K562 (cell line): ENCODE measurements around the gene DBP. TPM values are rescaled to one million over a fixed set of nuclear protein-coding genes. Genes with fewer than 3 reads are reported as not detected.

Experiments used
- C11orf30 ChIP-seq: fragments of 450-650 bp; IDR thresholded peaks from 2 replicates; pipeline ENCODE4 v1.6.1; 2016; ENCODE audit warnings: low read depth, mild to moderate bottlenecking
- NCOA4 ChIP-seq: fragments of 450-650 bp; IDR thresholded peaks from 2 replicates; pipeline ENCODE4 v1.6.1; 2018; ENCODE audit warnings: mild to moderate bottlenecking; ENCODE audit not compliant: partially characterized antibody
- SFPQ ChIP-seq: fragments of 200-400 bp; formaldehyde crosslinking; IDR thresholded peaks from 2 replicates; pipeline ENCODE4 v1.6.1; 2017; ENCODE audit warnings: mild to moderate bottlenecking, low read depth, low read length, moderate library complexity
- SMARCE1 ChIP-seq: fragments of 450-650 bp; IDR thresholded peaks from 2 replicates; pipeline ENCODE4 v1.7.1; 2016; ENCODE audit warnings: mild to moderate bottlenecking
- ZFP1 ChIP-seq: fragments of 450-650 bp; formaldehyde crosslinking; IDR thresholded peaks from 2 replicates; pipeline ENCODE4 v1.4.0; 2020; ENCODE audit warnings: mild to moderate bottlenecking, mixed read lengths
- ZFX ChIP-seq: sonication (generic); formaldehyde crosslinking; IDR thresholded peaks from 2 replicates; pipeline ENCODE4 v1.8.0; 2022; ENCODE audit warnings: mild to moderate bottlenecking, missing genetic modification reagents, moderate library complexity
- ZNF174 ChIP-seq: fragments of 250-450 bp; sonication (Bioruptor Pico); IDR thresholded peaks from 2 replicates; pipeline ENCODE4 v1.4.0; 2020; ENCODE audit warnings: mild to moderate bottlenecking
- ZNF212 ChIP-seq: fragments of 450-650 bp; formaldehyde crosslinking; IDR thresholded peaks from 2 replicates; pipeline ENCODE4 v1.4.0; 2020; ENCODE audit warnings: mild to moderate bottlenecking
- ZNF384 ChIP-seq: IDR thresholded peaks from 2 replicates; pipeline ENCODE4 v1.6.1; 2012; ENCODE audit warnings: low read depth, low read length, improper control_type of control experiment
- ZNF408 ChIP-seq: fragments of 250-450 bp; sonication (Bioruptor Pico); IDR thresholded peaks from 2 replicates; pipeline ENCODE4 v1.4.0; 2020; ENCODE audit warnings: low read depth, mild to moderate bottlenecking, moderate library complexity
- ZNF41 ChIP-seq: fragments of 250-450 bp; sonication (Bioruptor Pico); conservative IDR thresholded peaks from 2 replicates; pipeline ENCODE4 v1.4.0; 2020; ENCODE audit warnings: mild to moderate bottlenecking
- ZNF586 ChIP-seq: fragments of 450-650 bp; formaldehyde crosslinking; conservative IDR thresholded peaks from 2 replicates; pipeline ENCODE4 v1.4.0; 2020; ENCODE audit warnings: mild to moderate bottlenecking, moderate library complexity
- ZNF609 ChIP-seq: sonication (generic); formaldehyde crosslinking; IDR thresholded peaks from 2 replicates; pipeline ENCODE4 v1.8.1; 2023; ENCODE audit warnings: missing genetic modification reagents, mild to moderate bottlenecking, borderline replicate concordance
- polyA plus RNA-seq, 8 experiments: library from polyadenylated mRNA; depleted of rRNA in 4 of 8; stranded (reverse) in 5 of 8; unstranded in 3 of 8; fragments of >200 nt; fragmentation: Nextera tagmentation in 2 of 8; fragmentation: Illumina TruSeq in 1 of 8; extraction: Ambion mirVana in 2 of 8; extraction: Trizol in 1 of 8; gene quantifications; 2 replicates each; pipeline versions ENCODE4 v1.2.1 to v1.2.3, GENCODE V29; 2011 to 2014; ENCODE audit warnings: inconsistent platforms in 1 of 8, missing spikeins in 1 of 8
- total RNA-seq, 7 experiments: library from RNA; depleted of rRNA in 6 of 7; stranded (reverse); fragments of >200 nt in 6 of 7; fragmentation: Illumina TruSeq in 2 of 7; extraction: Trizol in 2 of 7; gene quantifications; 2 replicates each; pipeline versions ENCODE4 v1.2.1 to v1.2.3, GENCODE V29; 2011 to 2021; ENCODE audit warnings: low replicate concordance in 1 of 7
- TF ChIP-seq, protein P1 (sequence below): conservative IDR thresholded peaks from 2 replicates; pipeline ENCODE4 v1.6.1; 2011; ENCODE audit warnings: low read depth, mild to moderate bottlenecking, low read length; ENCODE audit not compliant: control insufficient read depth
- TF ChIP-seq, protein P2 (sequence below), 2 experiments: fragments of 450-650 bp; IDR thresholded peaks; 2 replicates each; pipeline ENCODE4 v1.6.1; 2016

DBP gene
- total and polyA plus RNA-seq, 9 of the 15 experiments (the other 6 are each of a cell fraction or from before 2014, with no cell fraction given), result 0.25 to 5.5 (median 1.8) TPM

GRCh38 chr19:48618916-48619691 lies 18.1 kb downstream of the DBP start, which contains the start of the genes RPL18 and SPHK2 (continued):
- TF ChIP-seq SFPQ, result no peak
- peak; percentile 53; the same call in 1 of the 2 replicates for TF ChIP-seq SMARCE1
- no peak for TF ChIP-seq ZFP1 (CRISPR knock-in tag)
- TF ChIP-seq ZNF609, result no peak; the same call in 1 of the 2 replicates
- TF ChIP-seq ZNF586 (CRISPR knock-in tag), result no peak
- TF ChIP-seq ZNF212, result no peak
- peak; percentile 98 for TF ChIP-seq C11orf30
- no peak for TF ChIP-seq ZNF41 (CRISPR knock-in tag)
- peak; percentile 65 for TF ChIP-seq ZFX (CRISPR knock-in tag)
- TF ChIP-seq, protein P1, sequence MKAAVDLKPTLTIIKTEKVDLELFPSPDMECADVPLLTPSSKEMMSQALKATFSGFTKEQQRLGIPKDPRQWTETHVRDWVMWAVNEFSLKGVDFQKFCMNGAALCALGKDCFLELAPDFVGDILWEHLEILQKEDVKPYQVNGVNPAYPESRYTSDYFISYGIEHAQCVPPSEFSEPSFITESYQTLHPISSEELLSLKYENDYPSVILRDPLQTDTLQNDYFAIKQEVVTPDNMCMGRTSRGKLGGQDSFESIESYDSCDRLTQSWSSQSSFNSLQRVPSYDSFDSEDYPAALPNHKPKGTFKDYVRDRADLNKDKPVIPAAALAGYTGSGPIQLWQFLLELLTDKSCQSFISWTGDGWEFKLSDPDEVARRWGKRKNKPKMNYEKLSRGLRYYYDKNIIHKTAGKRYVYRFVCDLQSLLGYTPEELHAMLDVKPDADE, result peak; percentile 67; the same call in 1 of the 2 replicates
- TF ChIP-seq ZNF174 (CRISPR knock-in tag), result no peak
- TF ChIP-seq ZNF384, result no peak; the same call in none of the 2 replicates
- TF ChIP-seq NCOA4, result peak; percentile 76
- no peak for TF ChIP-seq ZNF408 (CRISPR knock-in tag)
- TF ChIP-seq, protein P2, sequence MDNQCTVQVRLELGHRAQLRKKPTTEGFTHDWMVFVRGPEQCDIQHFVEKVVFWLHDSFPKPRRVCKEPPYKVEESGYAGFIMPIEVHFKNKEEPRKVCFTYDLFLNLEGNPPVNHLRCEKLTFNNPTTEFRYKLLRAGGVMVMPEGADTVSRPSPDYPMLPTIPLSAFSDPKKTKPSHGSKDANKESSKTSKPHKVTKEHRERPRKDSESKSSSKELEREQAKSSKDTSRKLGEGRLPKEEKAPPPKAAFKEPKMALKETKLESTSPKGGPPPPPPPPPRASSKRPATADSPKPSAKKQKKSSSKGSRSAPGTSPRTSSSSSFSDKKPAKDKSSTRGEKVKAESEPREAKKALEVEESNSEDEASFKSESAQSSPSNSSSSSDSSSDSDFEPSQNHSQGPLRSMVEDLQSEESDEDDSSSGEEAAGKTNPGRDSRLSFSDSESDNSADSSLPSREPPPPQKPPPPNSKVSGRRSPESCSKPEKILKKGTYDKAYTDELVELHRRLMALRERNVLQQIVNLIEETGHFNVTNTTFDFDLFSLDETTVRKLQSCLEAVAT (IDR thresholded peaks at IDR 0.05), result peak; percentile 64 to 93; a peak in 3 of 4 replicates
